ENCODE data around the gene ZFAND6. TPM values are rescaled to one million over a fixed set of nuclear protein-coding genes. Genes with fewer than 3 reads are reported as not detected.

Gene ZFAND6
- polyA plus RNA-seq, 1 donor from 2014 or later, result 353 TPM

DNA sequence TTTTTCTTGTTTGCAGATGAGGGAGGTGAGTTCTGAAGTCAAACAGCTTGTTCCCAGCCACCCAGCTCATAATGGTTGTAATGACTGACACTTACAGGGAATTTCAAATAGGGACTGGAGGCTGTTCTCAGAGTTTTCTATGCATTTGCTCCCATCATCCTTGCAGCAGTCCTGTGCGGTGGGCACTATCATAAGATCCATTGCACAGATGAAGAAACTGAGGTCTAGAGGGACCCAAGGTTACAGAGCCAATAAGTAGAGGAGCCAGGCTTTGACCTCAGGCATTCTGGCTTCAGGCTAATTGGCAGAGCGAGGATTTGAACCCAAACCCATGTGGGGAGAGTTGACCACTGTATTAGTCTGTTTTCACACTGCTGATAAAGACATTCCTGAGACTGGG, 125.7 kb downstream of the ZFAND6 start:
- Histone ChIP-seq H3K9ac (ENCODE audit: low read length) (no peak overlapping the region), H3K4me3 (ENCODE audit: low read length) (no peak overlapping the region), H3K9me3 (ENCODE audit: low read length) (no peaks in the 10 kb centered on the region), H3K9me2 (ENCODE audit: insufficient read depth, low read length) (no peaks in the 10 kb centered on the region), H2AFZ (ENCODE audit: low read depth, low read length) (no peak overlapping the region), H3K79me2 (replicated peaks; ENCODE audit: insufficient read depth, low read length) (no peaks in the 10 kb centered on the region), H3K36me3 (ENCODE audit: insufficient read depth, low read length) (no peaks in the 10 kb centered on the region), H3K27me3 (ENCODE audit: insufficient read depth, low read depth, low read length) (no peaks in the 10 kb centered on the region), H3K27ac (ENCODE audit: low read length) (no peak overlapping the region), H3K4me2 (ENCODE audit: low read length) (no peak overlapping the region), H4K20me1 (ENCODE audit: insufficient read depth) (no peaks in the 10 kb centered on the region), H3F3A (ENCODE audit: insufficient read depth, low read length, poor library complexity, severe bottlenecking) (no peaks in the 10 kb centered on the region)
- no peak for TF ChIP-seq POLR2AphosphoS5 (IDR thresholded peaks at IDR 0.05)
- TF ChIP-seq MXI1 (conservative IDR thresholded peaks at IDR 0.05; ENCODE audit: poor library complexity, severe bottlenecking), result no peak
- no peak for TF ChIP-seq SMC3 (conservative IDR thresholded peaks at IDR 0.05; ENCODE audit: poor library complexity)
- no peak for TF ChIP-seq EP300 (conservative IDR thresholded peaks at IDR 0.05; ENCODE audit: poor library complexity, severe bottlenecking)
- TF ChIP-seq RAD21 (conservative IDR thresholded peaks at IDR 0.05), result no peak
- TF ChIP-seq EZH2 (IDR thresholded peaks at IDR 0.05; ENCODE audit: borderline replicate concordance, insufficient read depth, low read length, poor library complexity, severe bottlenecking), result no peak
- TF ChIP-seq, protein P1, sequence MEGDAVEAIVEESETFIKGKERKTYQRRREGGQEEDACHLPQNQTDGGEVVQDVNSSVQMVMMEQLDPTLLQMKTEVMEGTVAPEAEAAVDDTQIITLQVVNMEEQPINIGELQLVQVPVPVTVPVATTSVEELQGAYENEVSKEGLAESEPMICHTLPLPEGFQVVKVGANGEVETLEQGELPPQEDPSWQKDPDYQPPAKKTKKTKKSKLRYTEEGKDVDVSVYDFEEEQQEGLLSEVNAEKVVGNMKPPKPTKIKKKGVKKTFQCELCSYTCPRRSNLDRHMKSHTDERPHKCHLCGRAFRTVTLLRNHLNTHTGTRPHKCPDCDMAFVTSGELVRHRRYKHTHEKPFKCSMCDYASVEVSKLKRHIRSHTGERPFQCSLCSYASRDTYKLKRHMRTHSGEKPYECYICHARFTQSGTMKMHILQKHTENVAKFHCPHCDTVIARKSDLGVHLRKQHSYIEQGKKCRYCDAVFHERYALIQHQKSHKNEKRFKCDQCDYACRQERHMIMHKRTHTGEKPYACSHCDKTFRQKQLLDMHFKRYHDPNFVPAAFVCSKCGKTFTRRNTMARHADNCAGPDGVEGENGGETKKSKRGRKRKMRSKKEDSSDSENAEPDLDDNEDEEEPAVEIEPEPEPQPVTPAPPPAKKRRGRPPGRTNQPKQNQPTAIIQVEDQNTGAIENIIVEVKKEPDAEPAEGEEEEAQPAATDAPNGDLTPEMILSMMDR (IDR thresholded peaks at IDR 0.05; ENCODE audit: poor library complexity, severe bottlenecking), result no peak
- TF ChIP-seq, protein P2, sequence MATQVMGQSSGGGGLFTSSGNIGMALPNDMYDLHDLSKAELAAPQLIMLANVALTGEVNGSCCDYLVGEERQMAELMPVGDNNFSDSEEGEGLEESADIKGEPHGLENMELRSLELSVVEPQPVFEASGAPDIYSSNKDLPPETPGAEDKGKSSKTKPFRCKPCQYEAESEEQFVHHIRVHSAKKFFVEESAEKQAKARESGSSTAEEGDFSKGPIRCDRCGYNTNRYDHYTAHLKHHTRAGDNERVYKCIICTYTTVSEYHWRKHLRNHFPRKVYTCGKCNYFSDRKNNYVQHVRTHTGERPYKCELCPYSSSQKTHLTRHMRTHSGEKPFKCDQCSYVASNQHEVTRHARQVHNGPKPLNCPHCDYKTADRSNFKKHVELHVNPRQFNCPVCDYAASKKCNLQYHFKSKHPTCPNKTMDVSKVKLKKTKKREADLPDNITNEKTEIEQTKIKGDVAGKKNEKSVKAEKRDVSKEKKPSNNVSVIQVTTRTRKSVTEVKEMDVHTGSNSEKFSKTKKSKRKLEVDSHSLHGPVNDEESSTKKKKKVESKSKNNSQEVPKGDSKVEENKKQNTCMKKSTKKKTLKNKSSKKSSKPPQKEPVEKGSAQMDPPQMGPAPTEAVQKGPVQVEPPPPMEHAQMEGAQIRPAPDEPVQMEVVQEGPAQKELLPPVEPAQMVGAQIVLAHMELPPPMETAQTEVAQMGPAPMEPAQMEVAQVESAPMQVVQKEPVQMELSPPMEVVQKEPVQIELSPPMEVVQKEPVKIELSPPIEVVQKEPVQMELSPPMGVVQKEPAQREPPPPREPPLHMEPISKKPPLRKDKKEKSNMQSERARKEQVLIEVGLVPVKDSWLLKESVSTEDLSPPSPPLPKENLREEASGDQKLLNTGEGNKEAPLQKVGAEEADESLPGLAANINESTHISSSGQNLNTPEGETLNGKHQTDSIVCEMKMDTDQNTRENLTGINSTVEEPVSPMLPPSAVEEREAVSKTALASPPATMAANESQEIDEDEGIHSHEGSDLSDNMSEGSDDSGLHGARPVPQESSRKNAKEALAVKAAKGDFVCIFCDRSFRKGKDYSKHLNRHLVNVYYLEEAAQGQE (IDR thresholded peaks at IDR 0.05; ENCODE audit: borderline replicate concordance), result no peak
- TF ChIP-seq TAF1 (IDR thresholded peaks at IDR 0.05; ENCODE audit: low read depth), result no peak

- Histone ChIP-seq H3K79me2 (replicated peaks; ENCODE audit: insufficient read depth, low read length) (no peaks in the 10 kb centered on the region), H3F3A (ENCODE audit: insufficient read depth, low read length, poor library complexity, severe bottlenecking) (no peaks in the 10 kb centered on the region), H3K27me3 (ENCODE audit: insufficient read depth, low read depth, low read length) (no peaks in the 10 kb centered on the region), H3K9ac (ENCODE audit: low read length) (no peak overlapping the region), H2AFZ (ENCODE audit: low read depth, low read length) (no peak overlapping the region), H3K27ac (ENCODE audit: low read length) (no peak overlapping the region), H4K20me1 (ENCODE audit: insufficient read depth) (no peaks in the 10 kb centered on the region), H3K36me3 (ENCODE audit: insufficient read depth, low read length) (no peaks in the 10 kb centered on the region), H3K9me3 (ENCODE audit: low read length) (no peaks in the 10 kb centered on the region), H3K4me3 (ENCODE audit: low read length) (no peak overlapping the region), H3K9me2 (ENCODE audit: insufficient read depth, low read length) (no peaks in the 10 kb centered on the region), H3K4me2 (ENCODE audit: low read length) (no peak overlapping the region)
- no peak for TF ChIP-seq TAF1 (IDR thresholded peaks at IDR 0.05; ENCODE audit: low read depth)
- TF ChIP-seq, protein P2 (IDR thresholded peaks at IDR 0.05; ENCODE audit: borderline replicate concordance), result no peak
- TF ChIP-seq SMC3 (conservative IDR thresholded peaks at IDR 0.05; ENCODE audit: poor library complexity), result no peak
- no peak for TF ChIP-seq EP300 (conservative IDR thresholded peaks at IDR 0.05; ENCODE audit: poor library complexity, severe bottlenecking)
- TF ChIP-seq, protein P1 (IDR thresholded peaks at IDR 0.05; ENCODE audit: poor library complexity, severe bottlenecking), result no peak
- no peak for TF ChIP-seq EZH2 (IDR thresholded peaks at IDR 0.05; ENCODE audit: borderline replicate concordance, insufficient read depth, low read length, poor library complexity, severe bottlenecking)
- TF ChIP-seq POLR2AphosphoS5 (IDR thresholded peaks at IDR 0.05), result no peak
- no peak for TF ChIP-seq MXI1 (conservative IDR thresholded peaks at IDR 0.05; ENCODE audit: poor library complexity, severe bottlenecking)
- no peak for TF ChIP-seq RAD21 (conservative IDR thresholded peaks at IDR 0.05)
Observed at GRCh38 chr15:80186066-80186465, 126.6 kb downstream of the ZFAND6 start.
